HUES64 (cell line): Measurements from ENCODE around the gene NCKAP5L.

Experiments used
- H3K27ac ChIP-seq: 2 replicates; pipeline ENCODE4 v1.7.0; 2013; ENCODE audit warnings: low read depth, low read length, inconsistent platforms
- H3K27me3 ChIP-seq: 2 replicates; pipeline ENCODE4 v1.6.1; 2013; ENCODE audit warnings: mild to moderate bottlenecking, low read length; ENCODE audit not compliant: insufficient read depth
- H3K36me3 ChIP-seq: 2 replicates; pipeline ENCODE4 v1.6.1; 2013; ENCODE audit warnings: mild to moderate bottlenecking, low read length; ENCODE audit not compliant: insufficient read depth
- H3K4me1 ChIP-seq: 2 replicates; pipeline ENCODE4 v1.6.1; 2013; ENCODE audit warnings: mild to moderate bottlenecking, low read length, moderate library complexity; ENCODE audit not compliant: insufficient read depth
- H3K4me3 ChIP-seq: 2 replicates; pipeline ENCODE4 v1.5.1; 2013; ENCODE audit warnings: mild to moderate bottlenecking, low read length, moderate library complexity
- H3K9ac ChIP-seq: 2 replicates; pipeline ENCODE4 v1.6.1; 2013; ENCODE audit warnings: mild to moderate bottlenecking, low read depth, low read length
- H3K9me3 ChIP-seq: 2 replicates; pipeline ENCODE4 v1.6.1; 2013; ENCODE audit warnings: low read depth, low read length; ENCODE audit not compliant: insufficient read depth
- WGBS: fragments of 150-250, 120-280 bp; methylation state at CpG from one replicate; pipeline ENCODE4 v1.1.7; 2013; ENCODE audit warnings: missing lambda C conversion rate; 5-methylcytosine and 5-hydroxymethylcytosine counted together

Gene NCKAP5L

GRCh38 chr12:49807991-49808580 lies 20.1 kb downstream of the NCKAP5L start:
- peak overlapping the region; percentile 78 for H3K27ac ChIP-seq
- H3K36me3 ChIP-seq = peaks cover 21% of the 10 kb centered on the region
- no peaks in the 10 kb centered on the region for H3K27me3 ChIP-seq
- peaks cover 32% of the 10 kb centered on the region for H3K4me1 ChIP-seq
- no peaks in the 10 kb centered on the region for H3K9me3 ChIP-seq
- 88% methylated on average over 12 of the region's 12 CpGs for WGBS
- H3K9ac ChIP-seq = peak overlapping the region; percentile 61
- no peak overlapping the region for H3K4me3 ChIP-seq

GRCh38 chr12:49806877-49807276 lies 21.3 kb downstream of the NCKAP5L start:
- Histone ChIP-seq H3K9ac (no peak overlapping the region), H3K27ac (no peak overlapping the region), H3K9me3 (no peaks in the 10 kb centered on the region), H3K4me3 (no peak overlapping the region), H3K36me3 (peaks cover 29% of the 10 kb centered on the region), H3K27me3 (no peaks in the 10 kb centered on the region), H3K4me1 (peaks cover 32% of the 10 kb centered on the region)
- WGBS = 93% methylated on average over 7 of the region's 7 CpGs

- peaks cover 34% of the 10 kb centered on the region for H3K36me3 ChIP-seq
- H3K4me3 ChIP-seq = no peak overlapping the region
- H3K9me3 ChIP-seq = no peaks in the 10 kb centered on the region
- H3K27ac ChIP-seq = no peak overlapping the region
- no peak overlapping the region for H3K9ac ChIP-seq
- no peaks in the 10 kb centered on the region for H3K27me3 ChIP-seq
- WGBS = 93% methylated on average over 7 of the region's 7 CpGs
- peaks cover 32% of the 10 kb centered on the region for H3K4me1 ChIP-seq
These were observed 21.8 kb downstream of the NCKAP5L start for GRCh38 chr12:49806321-49806813.

GRCh38 chr12:49805409-49805808 lies 22.8 kb downstream of the NCKAP5L start:
- H3K36me3 ChIP-seq = peaks cover 44% of the 10 kb centered on the region
- no peaks in the 10 kb centered on the region for H3K27me3 ChIP-seq
- no peaks in the 10 kb centered on the region for H3K9me3 ChIP-seq
- H3K4me1 ChIP-seq = peaks cover 24% of the 10 kb centered on the region
- H3K4me3 ChIP-seq = no peak overlapping the region
- H3K27ac ChIP-seq = no peak overlapping the region
- 94% methylated on average over 5 of the region's 5 CpGs for WGBS
- no peak overlapping the region for H3K9ac ChIP-seq

GRCh38 chr12:49804821-49805220 lies 23.4 kb downstream of the NCKAP5L start:
- no peak overlapping the region for H3K9ac ChIP-seq
- H3K9me3 ChIP-seq = no peaks in the 10 kb centered on the region
- H3K27ac ChIP-seq = no peak overlapping the region
- H3K4me1 ChIP-seq = peaks cover 20% of the 10 kb centered on the region
- H3K4me3 ChIP-seq = no peak overlapping the region
- peaks cover 47% of the 10 kb centered on the region for H3K36me3 ChIP-seq
- WGBS = 94% methylated on average over 10 of the region's 10 CpGs
- no peaks in the 10 kb centered on the region for H3K27me3 ChIP-seq

GRCh38 chr12:49803693-49804450 lies 24.3 kb downstream of the NCKAP5L start:
- H3K4me1 ChIP-seq = peaks cover 11% of the 10 kb centered on the region
- H3K4me3 ChIP-seq = no peak overlapping the region
- no peaks in the 10 kb centered on the region for H3K27me3 ChIP-seq
- no peak overlapping the region for H3K27ac ChIP-seq
- H3K9ac ChIP-seq = no peak overlapping the region
- WGBS = 94% methylated on average over 12 of the region's 12 CpGs
- H3K36me3 ChIP-seq = peaks cover 51% of the 10 kb centered on the region
- no peaks in the 10 kb centered on the region for H3K9me3 ChIP-seq

GRCh38 chr12:49801141-49802063 lies 26.8 kb downstream of the NCKAP5L start:
- Histone ChIP-seq H3K9me3 (no peaks in the 10 kb centered on the region), H3K27me3 (no peaks in the 10 kb centered on the region), H3K4me1 (no peaks in the 10 kb centered on the region), H3K9ac (no peak overlapping the region), H3K4me3 (no peak overlapping the region), H3K27ac (no peak overlapping the region), H3K36me3 (peaks cover 65% of the 10 kb centered on the region)
- WGBS = 93% methylated on average over 17 of the region's 17 CpGs

- peaks cover 59% of the 10 kb centered on the region for H3K36me3 ChIP-seq
These were observed 27.6 kb downstream of the NCKAP5L start for GRCh38 chr12:49800421-49801140.

GRCh38 chr12:49798934-49799333 lies 29.3 kb downstream of the NCKAP5L start:
- no peaks in the 10 kb centered on the region for H3K27me3 ChIP-seq
- no peak overlapping the region for H3K4me3 ChIP-seq
- no peaks in the 10 kb centered on the region for H3K4me1 ChIP-seq
- H3K9ac ChIP-seq = no peak overlapping the region
- peaks cover 47% of the 10 kb centered on the region for H3K36me3 ChIP-seq
- no peak overlapping the region for H3K27ac ChIP-seq
- H3K9me3 ChIP-seq = no peaks in the 10 kb centered on the region
- 79% methylated on average over 2 of the region's 2 CpGs for WGBS

More at GRCh38 chr12:49800421-49801140, 27.6 kb downstream of the NCKAP5L start:
- 90% methylated on average over 10 of the region's 11 CpGs for WGBS
- H3K9ac ChIP-seq = no peak overlapping the region
- no peaks in the 10 kb centered on the region for H3K9me3 ChIP-seq
- H3K27ac ChIP-seq = no peak overlapping the region
- H3K27me3 ChIP-seq = no peaks in the 10 kb centered on the region
- H3K4me3 ChIP-seq = no peak overlapping the region
- no peaks in the 10 kb centered on the region for H3K4me1 ChIP-seq

- H3K27ac ChIP-seq = no peak overlapping the region
- H3K36me3 ChIP-seq = peaks cover 47% of the 10 kb centered on the region
- WGBS = 95% methylated on average over 7 of the region's 7 CpGs
- H3K9ac ChIP-seq = no peak overlapping the region
- H3K4me3 ChIP-seq = no peak overlapping the region
- H3K9me3 ChIP-seq = no peaks in the 10 kb centered on the region
- H3K27me3 ChIP-seq = no peaks in the 10 kb centered on the region
- no peaks in the 10 kb centered on the region for H3K4me1 ChIP-seq
These were observed 30.0 kb downstream of the NCKAP5L start for GRCh38 chr12:49798248-49798647.
